NCI-H2196 treated with DMSO at 0.1 percent for 48 hours (cell line): ENCODE measurements around the gene NPC1.
"Not testable (repeated sequence)": the region's sequence is repeated elsewhere in the genome, so short reads cannot be mapped to it uniquely, and the experiment has no call there.

Experiments
- DNase-seq: peaks from one replicate; lab custom pipeline; 2025; ENCODE audit not compliant: unreplicated experiment; lab: John Stamatoyannopoulos, UW

The NPC1 gene

DNA sequence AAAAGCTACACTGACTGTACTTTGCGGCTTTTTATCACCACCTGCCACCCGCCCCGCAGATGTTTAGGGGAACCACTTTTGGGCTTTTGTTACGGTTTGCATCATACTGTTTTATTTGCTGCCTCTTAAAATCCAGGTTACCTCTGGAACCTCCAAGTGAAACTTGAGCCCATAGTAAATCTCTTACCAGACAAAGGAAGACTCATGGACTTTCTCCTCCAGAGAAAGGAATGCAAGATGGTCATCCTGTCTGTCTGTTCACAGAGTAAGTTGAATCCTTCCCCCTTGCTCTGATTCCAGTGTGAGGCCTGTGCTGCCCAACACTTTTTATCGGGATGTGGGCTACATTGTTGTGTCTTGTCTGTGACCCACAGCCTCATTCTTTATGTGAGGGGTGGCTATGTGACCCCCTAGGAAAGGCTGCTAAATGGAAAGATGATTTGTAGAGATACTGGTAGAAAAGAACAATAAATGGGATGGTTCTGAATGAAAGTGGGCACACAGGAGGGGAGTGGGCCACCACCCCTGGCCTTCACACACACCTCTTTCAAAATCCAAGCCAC lies 59.7 kb downstream of the NPC1 start:
- DNase-seq: no peak

DNA sequence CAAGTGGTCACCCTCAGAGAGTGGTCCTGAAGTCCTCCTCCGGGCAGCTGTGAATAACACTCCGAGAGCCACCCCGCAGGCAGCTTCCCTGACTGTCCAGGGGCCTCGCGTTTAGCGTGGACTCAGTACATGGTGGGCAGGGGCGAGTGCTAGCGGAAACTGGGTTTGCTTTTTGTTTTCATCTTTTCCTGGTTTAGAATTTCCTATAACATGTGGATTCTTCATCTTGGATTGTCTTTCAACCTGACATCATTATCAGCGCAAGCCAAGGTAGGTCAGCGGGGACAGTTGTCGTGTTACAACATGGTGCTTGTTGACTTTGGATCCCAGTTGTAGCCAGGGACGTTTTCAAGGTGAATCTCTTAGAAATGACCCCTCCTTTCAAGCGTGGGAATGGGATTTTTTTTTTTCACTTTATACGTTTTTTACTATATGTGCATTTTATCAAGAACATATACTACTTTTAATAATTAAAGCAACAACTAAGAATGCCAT lies 62.0 kb downstream of the NPC1 start:
- no peak for DNase-seq

DNA sequence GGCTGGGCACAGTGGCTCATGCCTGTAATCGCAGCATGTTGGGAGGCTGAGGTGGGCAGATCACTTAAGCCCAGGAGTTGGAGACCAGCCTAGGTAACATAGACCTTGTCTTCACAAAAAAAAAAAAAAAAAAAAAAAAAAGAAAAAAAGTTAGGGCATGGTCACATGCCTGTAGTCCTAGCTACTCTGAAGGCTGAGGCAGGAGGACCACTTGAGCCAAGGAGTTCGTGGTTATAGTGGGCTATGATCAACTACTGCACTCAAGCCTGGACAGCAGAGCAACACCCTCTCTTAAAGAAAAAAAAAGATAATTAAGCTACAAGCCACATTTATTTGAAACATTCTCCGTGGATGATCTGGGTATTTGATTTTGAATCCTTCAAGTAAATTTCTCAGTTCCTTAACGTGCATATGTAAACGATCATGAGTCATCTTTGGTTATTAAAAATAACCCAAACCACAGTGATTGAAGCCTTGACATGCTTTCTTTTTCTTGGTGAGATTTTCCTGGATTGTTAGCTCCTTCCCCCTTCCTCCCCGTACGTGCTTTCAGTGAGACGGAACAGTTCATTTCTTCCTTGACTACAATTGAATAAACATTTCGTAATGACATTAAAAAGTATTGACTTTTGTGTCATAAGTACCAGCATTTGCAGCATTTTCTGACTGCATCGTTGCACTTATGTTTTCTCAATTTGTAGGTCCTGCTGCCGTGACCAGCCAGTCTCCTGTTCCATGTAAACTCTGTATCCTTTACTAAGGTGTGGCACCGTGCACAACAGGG lies 62.7 kb downstream of the NPC1 start:
- no peak for DNase-seq

DNA sequence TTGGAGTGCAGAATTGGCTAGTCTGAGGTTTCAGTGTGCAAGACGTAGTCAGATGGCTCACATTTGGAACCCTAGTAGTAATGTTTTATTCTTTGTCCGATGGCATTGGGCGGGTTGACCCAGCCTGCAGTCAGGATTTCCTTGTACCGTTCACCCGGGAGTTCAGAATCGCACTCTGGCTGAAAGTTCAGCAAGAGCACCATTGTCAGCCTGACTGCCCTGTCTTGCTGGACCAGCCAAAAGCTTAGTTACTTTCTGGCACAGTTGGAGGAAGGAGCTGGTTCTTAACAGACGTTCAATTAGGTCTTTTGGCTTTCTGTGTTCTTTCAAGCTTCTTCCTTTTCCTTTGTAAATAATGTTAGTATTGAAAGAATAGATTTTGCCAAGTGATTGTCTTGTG lies 64.4 kb downstream of the NPC1 start:
- DNase-seq: no peak

DNA sequence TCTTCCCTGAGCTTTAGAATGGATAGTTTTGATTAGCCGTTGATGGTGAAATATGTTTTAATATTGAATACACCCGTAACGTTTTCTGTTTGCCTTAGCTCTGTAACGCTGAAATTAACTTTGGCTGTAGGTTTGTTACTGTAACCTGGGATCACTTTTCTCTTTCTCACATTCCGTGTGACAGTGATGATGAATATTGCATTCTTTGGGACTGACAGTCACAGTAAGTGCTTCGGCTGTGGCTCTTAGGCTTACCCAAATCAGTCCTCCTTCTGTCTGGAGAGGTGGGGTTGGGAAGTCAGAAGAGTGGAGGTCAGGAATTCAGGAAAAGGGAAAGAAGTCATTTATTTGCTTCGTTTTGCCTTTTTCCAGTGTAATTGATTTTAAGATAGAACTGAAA lies 65.0 kb downstream of the NPC1 start:
- no peak for DNase-seq

DNA sequence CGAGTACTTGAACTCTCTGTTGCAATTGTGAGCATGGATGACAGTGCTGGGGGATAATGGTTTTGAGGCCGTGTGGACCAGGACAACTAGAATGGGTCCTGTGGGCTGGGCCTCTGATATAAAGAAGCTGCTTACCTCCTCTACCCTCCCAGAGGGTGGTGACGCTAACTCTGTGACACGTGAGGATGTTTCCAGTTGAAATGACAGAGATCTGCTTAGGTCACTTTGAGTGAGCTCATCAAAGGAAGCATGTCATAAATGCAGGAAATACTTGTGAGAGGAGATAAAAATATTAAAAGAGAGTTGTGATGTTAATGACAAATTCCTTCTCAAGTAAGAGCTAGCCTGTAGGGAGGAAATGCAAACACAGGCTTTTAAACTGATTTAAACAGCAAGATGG lies 66.6 kb downstream of the NPC1 start:
- no peak for DNase-seq

DNA sequence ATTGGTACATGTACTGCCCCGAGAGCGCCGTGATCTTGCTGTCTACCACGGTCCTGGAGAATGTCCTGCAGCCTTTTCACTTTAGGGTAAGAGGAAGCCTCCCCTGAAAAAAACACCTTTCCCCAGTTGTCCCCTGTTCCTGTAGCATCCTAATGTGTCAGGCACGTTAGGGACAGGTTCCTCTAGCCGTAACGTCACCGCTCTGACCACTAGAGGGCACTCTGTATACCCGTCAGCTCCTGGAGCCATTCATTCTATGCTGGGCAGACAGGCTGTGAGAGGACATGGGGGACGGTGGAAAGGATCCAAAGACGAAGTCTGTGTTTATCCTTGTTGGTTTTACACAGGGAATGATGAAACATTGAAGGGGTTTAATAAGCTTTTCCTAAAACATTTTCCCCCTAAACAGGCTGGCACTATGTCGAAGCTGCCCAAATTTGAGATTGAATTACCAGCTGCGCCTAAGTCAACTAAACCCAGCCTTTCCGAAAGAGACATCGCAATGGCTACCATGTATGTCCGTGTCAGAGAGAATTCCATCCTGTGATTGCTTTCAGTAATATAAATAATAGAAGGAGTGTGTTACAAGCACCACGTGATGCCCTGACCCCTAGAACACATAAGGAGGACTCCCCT lies 70.3 kb downstream of the NPC1 start:
- peak; percentile 43 for DNase-seq

DNA sequence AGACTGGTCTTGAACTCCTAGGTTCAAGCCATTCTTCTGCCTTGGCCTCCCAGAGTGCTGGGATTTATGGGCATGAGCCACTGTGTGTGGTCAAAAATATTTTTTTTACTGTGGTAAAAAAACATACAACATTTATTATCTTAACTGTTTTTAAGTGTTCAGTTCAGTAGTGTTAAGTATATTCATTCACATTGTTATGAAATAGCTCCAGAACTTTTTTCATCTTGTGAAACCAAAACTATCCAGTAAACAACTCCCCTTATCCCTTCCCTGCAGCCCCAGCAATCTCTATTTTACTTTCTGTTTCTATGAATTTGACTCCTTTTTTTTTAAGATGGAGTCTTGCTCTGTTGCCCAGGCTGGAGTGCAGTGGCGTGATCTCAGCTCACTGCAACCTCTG lies 73.7 kb downstream of the NPC1 start:
- no peak for DNase-seq

DNA sequence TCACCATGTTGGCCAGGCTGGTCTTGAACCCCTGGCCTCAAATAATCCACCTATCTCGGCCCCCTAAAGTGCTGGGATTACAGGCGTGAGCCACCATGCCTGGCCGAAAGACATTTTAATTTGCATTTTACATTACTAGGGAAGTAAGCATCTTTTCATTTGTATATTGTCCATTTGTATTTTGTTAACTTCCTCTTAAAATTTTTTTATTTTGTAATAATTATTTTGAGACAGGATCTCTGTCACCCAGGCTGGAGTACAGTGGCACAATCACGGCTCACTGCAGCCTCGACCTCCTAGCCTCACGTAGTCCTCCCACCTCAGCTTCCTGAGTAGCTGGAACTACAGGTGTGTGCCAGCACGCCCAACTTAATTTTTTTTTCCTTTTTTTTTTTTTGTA lies 74.1 kb downstream of the NPC1 start:
- not testable (repeated sequence) for DNase-seq

DNA sequence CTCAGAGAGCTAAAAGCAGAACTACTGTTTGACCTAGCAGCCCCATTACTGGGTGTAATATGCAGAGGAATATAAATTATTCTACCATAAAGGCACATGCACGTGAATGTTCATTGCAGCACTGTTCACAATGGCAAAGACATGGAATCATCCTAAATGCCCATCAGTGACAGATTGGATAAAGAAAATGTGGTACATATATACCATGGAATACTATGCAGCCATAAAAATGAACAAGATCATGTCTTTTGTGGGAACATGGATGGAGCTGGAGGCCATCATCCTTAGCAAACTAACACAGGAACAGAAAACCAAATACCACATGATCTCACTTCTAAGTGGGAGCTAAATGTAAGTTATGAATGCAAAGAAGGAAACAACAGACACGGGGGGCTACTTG lies 75.4 kb downstream of the NPC1 start:
- DNase-seq: not testable (repeated sequence)

DNA sequence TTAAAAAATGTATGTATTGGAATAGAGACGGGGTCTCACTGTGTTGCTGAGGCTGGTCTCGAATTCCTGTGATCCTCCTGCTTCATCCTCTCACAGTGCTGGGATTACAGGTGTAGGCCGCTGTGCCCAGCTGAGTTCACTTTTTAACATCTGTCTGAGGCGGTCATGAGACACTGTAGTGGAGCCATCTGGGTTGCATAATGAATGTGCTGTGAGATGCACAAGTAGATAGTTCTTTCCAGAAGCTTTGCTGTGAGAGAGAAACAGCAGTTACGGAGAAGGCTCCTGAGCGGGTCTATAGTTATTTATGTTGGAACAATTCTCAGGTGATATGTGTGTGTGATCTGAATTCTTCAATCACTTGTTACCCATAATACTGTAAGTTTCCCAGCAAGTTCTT lies 79.9 kb downstream of the NPC1 start:
- no peak for DNase-seq

DNA sequence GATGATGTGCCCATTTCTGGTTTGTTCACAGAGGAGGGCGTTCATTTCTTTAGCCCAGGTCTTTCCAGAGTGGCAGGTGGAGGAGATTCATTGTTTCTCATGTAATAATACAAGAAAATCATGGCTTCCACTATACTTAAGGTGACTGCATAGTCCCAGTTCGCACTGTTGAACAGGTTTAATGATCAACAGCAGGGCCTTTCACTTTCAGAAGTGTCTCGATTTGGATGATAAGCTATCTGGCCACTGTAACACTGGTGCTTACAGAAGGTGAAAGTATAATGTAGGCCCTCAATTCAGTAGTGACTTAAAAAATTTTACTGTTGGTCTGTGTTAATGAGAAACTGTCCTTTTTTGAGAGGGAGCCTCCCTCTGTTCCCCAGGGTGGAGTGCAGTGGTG lies 81.6 kb downstream of the NPC1 start:
- DNase-seq: no peak

DNA sequence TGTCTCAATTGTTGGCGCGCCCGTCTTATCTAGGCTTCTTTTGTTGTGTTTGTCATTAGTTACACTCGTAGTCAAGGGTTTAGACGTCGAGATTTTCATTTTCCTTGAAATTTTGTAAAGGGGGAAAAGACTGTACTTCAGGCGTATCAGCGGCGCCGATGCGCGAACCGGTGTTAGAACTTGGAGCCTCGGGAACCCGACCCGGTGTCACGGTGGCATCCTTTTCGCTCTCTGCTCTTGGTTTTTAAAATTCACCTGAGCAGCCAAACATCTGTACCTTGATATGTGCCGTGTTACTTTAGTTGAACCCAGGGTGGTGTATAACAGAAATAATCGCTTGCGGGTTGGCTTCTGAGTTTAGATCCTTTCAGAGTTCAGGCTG lies 82.4 kb downstream of the NPC1 start:
- DNase-seq: no peak

DNA sequence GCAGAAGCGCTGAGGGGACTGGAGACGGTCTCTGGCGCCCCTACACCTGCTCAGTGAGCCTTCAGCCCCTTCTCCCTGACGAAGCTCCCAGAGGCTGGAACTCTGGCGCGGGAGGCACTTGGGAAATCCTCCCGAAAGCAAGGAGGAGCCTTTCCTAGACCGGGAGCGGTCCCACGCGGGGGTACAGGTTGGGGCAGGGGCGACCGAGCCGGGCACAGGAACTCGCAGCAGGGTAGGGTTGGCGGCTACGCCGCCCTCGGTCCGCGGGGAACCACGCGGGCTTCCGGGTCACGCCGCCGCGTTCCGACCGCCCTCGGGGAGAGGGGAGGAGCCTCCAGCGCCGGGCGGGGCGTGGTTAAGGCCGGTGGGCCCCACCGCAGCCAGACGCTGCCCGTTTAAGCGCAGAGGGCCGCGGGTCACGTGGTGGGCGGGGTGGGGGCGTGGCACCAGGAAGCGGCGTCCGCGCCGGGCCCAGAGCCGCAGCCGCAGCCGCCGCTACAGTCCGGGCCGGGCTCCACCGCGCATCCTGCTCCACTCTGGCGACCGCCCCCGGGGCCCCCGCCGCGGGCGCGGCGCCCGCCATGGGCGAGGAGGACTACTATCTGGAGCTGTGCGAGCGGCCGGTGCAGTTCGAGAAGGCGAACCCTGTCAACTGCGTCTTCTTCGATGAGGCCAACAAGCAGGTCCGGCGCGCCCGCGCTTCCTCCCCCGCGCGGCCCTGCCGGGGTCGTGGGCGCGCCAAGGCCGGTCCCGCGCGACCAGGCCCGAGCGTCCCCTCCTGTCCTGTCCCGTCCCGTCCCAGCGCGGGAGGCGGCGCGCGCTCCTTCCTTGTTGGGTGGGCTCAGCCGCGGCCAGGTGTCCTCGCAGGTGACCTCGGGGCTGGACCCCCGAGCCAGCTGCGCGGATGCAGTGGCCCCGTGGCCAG lies 83.0 kb downstream of the NPC1 start, which contains the start of gene RMC1:
RMC1 (plus strand) TSS at position 474 of the 925 bp plus-strand sequence; CDS start at position 582, 108 bp downstream.
- DNase-seq: peak; percentile 89

DNA sequence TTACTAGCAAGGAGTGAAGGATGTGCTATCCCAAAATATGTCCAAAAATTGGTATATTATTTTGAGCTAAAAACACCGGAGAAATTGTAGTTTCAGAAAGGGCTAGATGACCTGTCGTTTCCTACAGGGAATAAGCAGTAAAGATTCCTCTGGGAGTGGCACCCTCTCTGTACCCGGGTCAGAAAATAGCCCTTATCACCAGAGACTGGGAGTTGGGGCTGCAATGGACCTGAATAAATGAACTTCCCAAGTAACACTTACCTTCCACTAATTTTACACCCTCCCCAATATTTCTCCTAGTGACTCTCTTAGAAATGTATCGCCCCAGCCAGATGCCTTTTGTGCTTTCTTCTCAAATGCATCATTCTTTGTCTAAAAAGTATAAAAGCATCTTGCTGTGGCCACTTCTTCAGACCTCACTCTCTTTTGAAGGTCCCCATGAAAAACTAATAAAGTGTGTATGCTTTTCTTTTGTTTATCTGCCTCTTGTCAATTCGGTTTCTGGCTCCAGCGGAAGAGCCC lies 83.7 kb downstream of the NPC1 start:
- no peak for DNase-seq

DNA sequence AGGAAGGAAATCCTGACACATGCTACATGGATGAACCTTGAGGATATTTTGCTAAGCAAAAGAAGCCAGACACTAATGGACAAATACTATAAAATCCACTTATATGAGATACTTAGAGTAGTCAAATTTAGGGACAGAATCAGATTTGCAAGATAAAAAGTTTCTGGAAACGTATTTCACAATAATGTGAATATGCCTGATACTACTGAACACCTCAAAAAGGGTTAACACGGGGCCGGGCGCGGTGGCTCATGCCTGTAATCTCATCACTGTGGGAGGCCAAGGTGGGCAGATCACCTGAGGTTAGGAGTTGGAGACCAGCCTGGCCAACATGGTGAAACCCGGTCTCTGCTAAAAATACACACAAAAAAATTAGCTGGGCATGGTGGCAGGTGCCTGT lies 84.7 kb downstream of the NPC1 start:
- DNase-seq: no peak

DNA sequence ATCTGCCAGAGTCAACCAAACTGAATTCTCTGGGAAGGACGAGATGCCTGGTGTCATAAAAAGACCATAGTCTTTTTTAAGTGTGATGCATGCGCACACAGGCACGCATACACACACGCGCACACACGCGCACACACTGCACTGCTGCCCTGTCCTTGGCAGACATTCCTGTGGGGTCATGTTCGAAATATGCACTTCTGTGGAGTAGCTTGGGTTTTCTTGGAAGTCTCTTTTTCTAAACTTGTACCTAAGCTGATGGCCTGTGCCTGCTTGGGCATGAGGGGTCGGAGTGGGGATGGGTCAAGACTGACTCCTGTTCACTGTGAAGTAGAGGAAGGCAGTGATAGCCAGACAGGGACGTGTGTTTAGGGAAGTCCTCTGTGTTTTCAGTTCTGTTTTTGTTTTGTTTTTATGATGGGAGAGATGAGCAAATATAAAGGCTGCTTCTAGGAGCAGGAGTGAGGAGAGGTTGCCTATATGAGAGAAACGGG lies 87.0 kb downstream of the NPC1 start:
- no peak for DNase-seq

DNA sequence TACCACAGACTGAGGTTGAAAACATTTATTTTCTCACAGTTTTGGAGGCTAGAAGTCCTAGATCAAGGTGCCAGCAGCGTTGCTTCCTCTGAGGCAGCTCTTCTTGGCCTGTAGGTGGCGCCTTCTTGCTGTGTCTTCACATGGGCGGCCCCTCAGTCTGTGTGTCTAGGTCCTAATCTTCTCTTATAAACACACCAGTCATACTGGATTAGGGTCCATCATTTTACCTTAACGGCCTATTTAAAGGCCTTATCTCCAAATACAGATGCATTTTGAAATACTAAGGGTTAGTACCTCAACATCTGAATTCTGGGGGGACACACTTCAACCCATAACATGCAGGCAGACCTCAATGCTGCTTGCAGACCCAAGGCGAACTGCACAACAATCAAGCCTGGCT lies 87.4 kb downstream of the NPC1 start:
- peak; percentile 42 for DNase-seq

DNA sequence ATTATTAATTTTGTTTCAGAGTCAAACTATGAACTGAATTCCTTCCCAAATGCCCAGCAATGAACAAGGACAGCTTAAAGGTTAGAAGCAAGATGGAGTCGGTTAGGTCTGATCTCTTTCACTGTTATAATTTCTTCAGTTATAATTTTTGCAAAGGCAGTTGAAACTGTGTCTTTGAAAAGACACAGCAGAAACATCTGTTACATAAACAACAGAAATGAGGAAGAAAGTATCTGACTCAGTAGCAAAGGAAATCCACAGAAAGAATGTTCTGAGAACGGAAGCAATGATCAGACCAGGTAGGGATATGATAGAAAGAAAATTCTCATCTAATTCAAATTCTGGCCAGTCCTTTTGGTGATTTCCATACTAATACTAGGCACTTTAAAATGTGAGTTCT lies 88.2 kb downstream of the NPC1 start:
- DNase-seq: no peak

DNA sequence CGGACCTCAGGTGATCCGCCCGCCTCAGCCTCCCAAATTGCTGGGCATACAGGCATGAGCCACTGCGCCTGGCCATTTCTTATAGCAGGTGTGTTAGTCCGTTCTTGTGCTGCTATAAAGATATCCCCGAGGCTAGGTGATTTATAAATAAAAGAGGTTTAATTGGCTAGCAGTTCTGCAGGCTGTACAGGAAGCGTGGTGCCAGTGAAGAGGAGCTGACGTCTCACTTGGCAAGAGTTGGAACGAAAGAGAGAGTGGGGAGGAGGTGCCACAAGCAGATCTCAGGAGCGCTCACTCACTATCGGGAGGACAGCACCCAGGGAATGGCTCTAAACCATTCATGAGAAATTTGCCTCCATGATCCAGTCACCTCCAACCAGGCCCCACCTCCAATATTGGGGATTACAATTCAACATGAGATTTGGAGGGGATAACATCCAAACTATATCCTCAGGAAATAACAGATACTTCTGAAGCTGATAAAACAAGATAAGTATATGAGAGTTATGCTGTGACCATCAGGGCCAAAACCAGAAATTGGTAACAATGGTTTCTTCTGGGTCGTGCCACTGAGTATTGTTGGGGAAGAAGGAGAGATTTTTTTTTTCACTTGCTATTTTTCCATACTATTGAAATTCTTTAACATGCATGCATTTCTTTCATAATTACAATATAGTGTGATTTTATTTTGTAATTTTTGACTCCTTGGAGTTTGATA lies 90.4 kb downstream of the NPC1 start:
- DNase-seq: peak; percentile 84
